VCaP (cell line): ENCODE measurements around the gene SAMD1.

ENCODE experiments used
- H3K27ac ChIP-seq: fragments of 450-650 bp; 2 replicates; pipeline ENCODE4 v1.5.1; 2017
- TF ChIP-seq, protein P1 (sequence below): fragments of 450-650 bp; conservative IDR thresholded peaks from 2 replicates; pipeline ENCODE4 v1.5.1; 2017; ENCODE audit warnings: mild to moderate bottlenecking, moderate library complexity

The SAMD1 gene

DNA sequence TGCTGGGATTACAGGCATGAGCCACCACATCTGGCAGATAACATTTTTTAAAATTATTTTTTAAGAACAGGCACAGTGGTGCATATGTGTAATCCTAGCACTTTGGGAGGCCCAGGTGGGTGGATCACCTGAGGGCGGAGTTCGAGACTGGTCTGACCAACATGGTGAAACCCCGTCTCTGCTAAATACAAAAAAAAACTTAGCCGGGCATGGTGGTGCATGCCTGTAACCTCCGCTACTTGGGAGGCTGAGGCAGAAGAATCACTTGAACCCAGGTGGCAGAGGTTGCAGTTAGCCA is 28.0 kb downstream of the SAMD1 start:
- H3K27ac ChIP-seq: no peak overlapping the region
- TF ChIP-seq, protein P1, sequence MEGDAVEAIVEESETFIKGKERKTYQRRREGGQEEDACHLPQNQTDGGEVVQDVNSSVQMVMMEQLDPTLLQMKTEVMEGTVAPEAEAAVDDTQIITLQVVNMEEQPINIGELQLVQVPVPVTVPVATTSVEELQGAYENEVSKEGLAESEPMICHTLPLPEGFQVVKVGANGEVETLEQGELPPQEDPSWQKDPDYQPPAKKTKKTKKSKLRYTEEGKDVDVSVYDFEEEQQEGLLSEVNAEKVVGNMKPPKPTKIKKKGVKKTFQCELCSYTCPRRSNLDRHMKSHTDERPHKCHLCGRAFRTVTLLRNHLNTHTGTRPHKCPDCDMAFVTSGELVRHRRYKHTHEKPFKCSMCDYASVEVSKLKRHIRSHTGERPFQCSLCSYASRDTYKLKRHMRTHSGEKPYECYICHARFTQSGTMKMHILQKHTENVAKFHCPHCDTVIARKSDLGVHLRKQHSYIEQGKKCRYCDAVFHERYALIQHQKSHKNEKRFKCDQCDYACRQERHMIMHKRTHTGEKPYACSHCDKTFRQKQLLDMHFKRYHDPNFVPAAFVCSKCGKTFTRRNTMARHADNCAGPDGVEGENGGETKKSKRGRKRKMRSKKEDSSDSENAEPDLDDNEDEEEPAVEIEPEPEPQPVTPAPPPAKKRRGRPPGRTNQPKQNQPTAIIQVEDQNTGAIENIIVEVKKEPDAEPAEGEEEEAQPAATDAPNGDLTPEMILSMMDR: no peak

DNA sequence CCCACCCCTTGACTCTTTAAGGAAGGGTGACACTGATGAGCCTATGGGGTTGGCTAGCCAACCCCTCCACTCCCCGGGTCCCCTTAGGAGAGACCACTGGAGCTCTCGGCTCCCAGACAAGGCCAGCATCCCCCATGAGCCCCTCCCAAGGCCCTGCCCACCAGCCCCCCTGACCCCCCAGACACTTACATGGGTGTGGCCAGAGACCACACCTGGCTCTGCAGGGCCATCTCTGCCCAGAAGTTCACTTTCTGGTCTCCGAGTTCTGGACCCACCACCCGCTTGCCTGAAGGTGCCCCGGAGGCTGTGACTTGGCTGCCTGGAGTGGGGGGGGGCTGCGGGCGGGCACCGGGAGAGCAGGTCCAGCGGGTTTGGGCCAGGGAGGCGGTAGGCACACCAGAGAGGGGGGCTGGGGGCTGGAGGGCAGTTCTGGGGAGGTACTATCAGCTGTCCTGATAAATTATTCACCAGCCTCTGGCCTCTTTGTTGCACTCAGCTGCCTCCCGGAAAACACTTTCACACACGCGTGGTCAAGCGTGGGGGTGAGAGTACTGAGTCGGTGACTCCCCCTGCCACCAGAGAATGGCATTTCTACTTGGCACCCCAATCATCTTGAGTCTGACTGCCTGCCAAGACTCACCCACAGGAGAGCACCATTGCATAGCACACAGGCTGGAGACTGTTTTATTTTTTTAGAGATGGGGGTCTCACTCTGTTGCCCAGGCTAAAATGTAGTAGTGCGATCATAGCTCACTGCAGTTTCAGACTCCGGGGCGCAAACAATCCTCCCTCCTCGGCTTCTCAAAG is 28.6 kb downstream of the SAMD1 start, which contains the start of gene PALM3:
Gene PALM3, minus strand, starts transcription at position 326 of the 807 bp plus-strand sequence. Its CDS starts 96 bp downstream, at position 230.
- TF ChIP-seq, protein P1: no peak

DNA sequence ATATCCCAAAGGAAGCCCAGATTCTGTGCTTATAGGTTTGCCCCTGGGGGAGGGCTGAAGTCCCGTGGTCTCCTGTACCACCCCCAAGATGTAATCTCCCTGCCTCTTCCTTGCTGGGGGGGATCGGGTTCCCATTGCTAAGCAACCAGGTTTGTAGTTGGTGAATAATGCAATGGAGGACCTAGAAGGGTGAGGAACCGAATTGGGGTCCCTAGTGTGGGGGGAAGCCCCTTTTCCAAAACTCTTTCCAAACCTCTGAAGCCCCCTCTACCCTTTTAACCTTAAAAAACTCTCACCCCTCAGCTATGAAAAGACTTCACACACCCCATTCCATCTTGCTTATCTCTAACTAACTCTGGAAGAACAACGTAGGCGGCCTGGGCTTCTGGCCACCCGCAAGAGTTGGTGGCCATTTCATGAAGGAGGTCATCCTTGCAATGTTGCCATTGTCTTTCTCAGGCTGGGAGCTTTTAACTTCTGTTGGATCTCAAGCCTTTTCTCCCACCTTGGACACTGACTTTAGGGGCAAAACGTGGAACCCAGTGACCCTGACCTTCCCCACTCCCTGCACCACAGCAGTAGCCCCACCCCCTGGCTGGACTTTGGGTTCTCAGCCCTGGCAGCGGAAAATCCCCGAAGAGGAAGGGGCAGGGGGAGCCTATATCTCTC is 29.3 kb downstream of the SAMD1 start:
- H3K27ac ChIP-seq: no peak overlapping the region
- TF ChIP-seq, protein P1: no peak

More for the DNA sequence above, 28.6 kb downstream of the SAMD1 start, which contains the start of gene PALM3:
- H3K27ac ChIP-seq: no peak within 1 kb of the TSS

DNA sequence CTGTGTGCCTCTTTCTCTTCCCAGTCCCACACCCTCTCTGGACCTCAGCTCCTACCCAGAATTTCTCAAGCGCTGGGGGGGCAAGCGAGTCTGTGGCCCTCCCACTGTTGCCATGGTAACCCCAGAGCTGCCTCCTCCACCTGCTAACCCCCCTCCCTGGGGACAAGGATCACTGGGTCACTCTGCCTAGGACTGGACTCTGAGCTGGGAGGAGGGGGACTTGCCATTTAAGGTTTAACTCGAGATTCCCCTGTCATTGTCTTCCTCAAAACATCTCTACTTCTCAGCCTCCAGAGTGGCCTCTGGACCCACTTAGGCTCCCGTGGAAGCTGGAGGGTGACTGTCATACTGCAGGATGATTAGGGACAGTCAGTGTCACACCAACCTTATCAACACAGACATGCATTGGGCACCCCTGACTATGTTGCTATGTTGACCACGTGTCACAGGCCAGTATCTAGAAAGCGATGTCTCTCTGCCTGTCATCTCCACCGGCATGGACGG is 30.8 kb downstream of the SAMD1 start:
- TF ChIP-seq, protein P1: no peak
- H3K27ac ChIP-seq: no peak overlapping the region

DNA sequence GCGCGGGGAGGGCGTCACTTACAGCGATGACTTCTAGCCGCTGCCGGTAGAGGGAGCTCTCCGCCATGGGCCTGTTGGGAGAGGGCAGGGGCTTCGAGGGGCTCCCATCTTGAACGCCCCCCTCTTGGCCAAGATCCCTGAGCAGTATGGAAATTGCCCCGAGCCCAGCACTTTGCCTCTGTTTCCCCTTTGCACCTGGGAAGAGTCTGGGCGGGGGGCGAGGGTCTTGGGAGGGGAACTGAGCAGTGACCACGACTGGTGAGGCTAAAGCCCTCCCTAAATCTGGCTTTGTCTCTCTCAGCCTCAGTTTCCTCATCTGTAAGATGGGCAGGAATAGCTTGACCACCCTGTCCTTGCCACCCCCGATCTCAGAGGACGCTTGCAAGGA is 31.5 kb downstream of the SAMD1 start:
- no peak overlapping the region for H3K27ac ChIP-seq
- TF ChIP-seq, protein P1: peak; percentile 75

DNA sequence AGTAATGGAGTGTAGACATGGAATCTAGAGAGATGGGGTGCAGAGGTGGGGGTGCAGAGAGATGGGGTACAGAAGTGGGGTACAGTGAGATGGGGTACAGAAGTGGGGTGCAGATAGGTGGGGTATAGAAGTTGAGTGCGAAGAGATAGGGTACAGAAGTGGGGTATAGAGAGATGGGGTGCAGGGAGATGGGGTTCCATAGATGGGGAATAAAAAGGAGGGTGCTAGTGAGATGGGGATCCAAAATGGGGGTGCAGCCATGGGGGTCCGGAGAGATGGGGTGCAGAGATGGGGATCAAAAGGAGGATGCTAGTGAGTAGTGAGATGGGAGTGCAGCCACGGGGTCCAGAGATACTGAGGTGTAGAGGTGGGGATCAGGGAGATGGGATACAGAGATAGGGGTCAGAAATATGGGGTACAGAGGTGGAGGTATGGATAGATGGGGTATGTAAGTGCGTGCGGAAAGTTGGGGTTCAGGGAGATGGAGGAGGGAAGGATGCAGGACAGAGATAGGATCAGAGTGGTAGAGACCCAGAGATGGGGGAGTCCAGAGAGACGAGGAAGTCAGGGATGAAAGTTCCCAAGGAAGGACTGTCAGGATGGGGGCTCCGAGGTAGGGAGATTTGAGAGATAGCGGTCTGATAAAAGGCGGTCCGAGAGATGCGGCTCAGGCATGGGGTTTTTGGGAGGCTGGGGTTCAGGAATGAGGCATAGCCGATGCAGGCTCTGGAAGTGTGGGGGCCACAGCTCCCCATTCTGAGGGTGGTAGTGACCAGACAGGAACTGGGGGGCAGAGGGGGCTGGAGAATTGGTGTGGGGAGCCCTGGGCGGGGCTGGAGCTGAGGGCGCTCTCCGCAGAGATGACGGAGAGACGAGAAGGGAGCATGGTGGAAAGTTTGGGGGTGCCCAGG is 32.1 kb downstream of the SAMD1 start:
- no peak overlapping the region for H3K27ac ChIP-seq
- TF ChIP-seq, protein P1: no peak
